Endothelial cell of umbilical vein (primary cell): ENCODE results near the gene VAC14. TPM values are rescaled to one million over a fixed set of nuclear protein-coding genes. Genes with fewer than 3 reads are reported as not detected.

Experiments used
- BruUV-seq: library from RNA; stranded (reverse); fragments of 400-500 nt; replicated peaks from 2 replicates; lab custom pipeline; 2021; lab: Mats Ljungman, UMichigan
- CTCF ChIA-PET: fragments of 300-600, 350-600 bp; sonication (Branson Sonifier 250); formaldehyde crosslinking; loops from one replicate; lab custom pipeline; 2021; ENCODE audit warnings: antibody characterized with exemption, inconsistent platforms; lab: Charles Lee
- POLR2A ChIA-PET: fragments of 300-600, 350-600 bp; sonication (Branson Sonifier 250); formaldehyde crosslinking; loops from one replicate; lab custom pipeline; 2021; ENCODE audit warnings: antibody characterized with exemption, inconsistent platforms; lab: Charles Lee
- DNase-seq: peaks from one replicate; pipeline ENCODE4 v3.0.0-alpha.2; 2011; ENCODE audit warnings: low read depth, low spot score
- FAIRE-seq: peaks from 2 replicates; lab custom pipeline; 2011; peaks lifted over from hg19 to GRCh38; lab: Jason Lieb, UNC
- H2AFZ ChIP-seq: 2 replicates; pipeline ENCODE4 v1.6.0; 2012; ENCODE audit warnings: low read depth, low read length, control low read depth, inconsistent platforms
- H3K27ac ChIP-seq: 2 replicates; pipeline ENCODE4 v1.5.1; 2011; ENCODE audit warnings: low read depth, mild to moderate bottlenecking, control low read depth, low read length, moderate library complexity; ENCODE audit not compliant: insufficient read depth
- H3K27me3 ChIP-seq, 2 experiments: 2 replicates each; pipeline versions ENCODE4 v1.6.0 to v1.6.1; 2011; ENCODE audit warnings: low read length in 2 of 2, mixed read lengths in 1 of 2; ENCODE audit not compliant: control insufficient read depth in 2 of 2, insufficient read depth in 2 of 2
- H3K36me3 ChIP-seq, 2 experiments: 2 replicates in 1 of 2; 3 replicates in 1 of 2; pipeline ENCODE4 v1.5.1; 2011; ENCODE audit warnings: low read length in 2 of 2, mild to moderate bottlenecking in 1 of 2, moderate library complexity in 1 of 2; ENCODE audit not compliant: control insufficient read depth in 2 of 2, insufficient read depth in 2 of 2; ENCODE audit errors: extremely low read depth in 1 of 2
- H3K4me1 ChIP-seq: 3 replicates; pipeline ENCODE4 v1.5.1; 2011; ENCODE audit warnings: mild to moderate bottlenecking, low read length; ENCODE audit not compliant: control insufficient read depth, insufficient read depth; ENCODE audit errors: extremely low read depth
- H3K4me2 ChIP-seq: 2 replicates; pipeline ENCODE4 v1.6.1; 2011; ENCODE audit warnings: low read length, control low read depth, mixed read lengths; ENCODE audit not compliant: insufficient read depth
- H3K4me3 ChIP-seq, 3 experiments: fragments of 200-600 bp in 1 of 3; sonication (generic), shearing (Covaris generic) in 1 of 3; replicated peaks in 1 of 3; 2 replicates each; pipeline ENCODE4 v1.5.1; 2011 to 2016; ENCODE audit warnings: control low read depth in 3 of 3, low read length in 3 of 3, mild to moderate bottlenecking in 2 of 3, inconsistent platforms in 1 of 3, low read depth in 1 of 3, moderate library complexity in 1 of 3; ENCODE audit not compliant: insufficient read depth in 1 of 3
- H3K79me2 ChIP-seq: 2 replicates; pipeline ENCODE4 v1.6.0; 2012; ENCODE audit warnings: low read length, inconsistent platforms; ENCODE audit not compliant: control insufficient read depth, insufficient read depth
- H3K9ac ChIP-seq: replicated peaks from 2 replicates; pipeline ENCODE3; 2011; ENCODE audit warnings: low read length, control low read depth; ENCODE audit not compliant: insufficient read depth; ENCODE audit errors: extremely low read depth
- H3K9me1 ChIP-seq: replicated peaks from 3 replicates; pipeline ENCODE4 v1.6.0; 2011; ENCODE audit warnings: mild to moderate bottlenecking, low read length; ENCODE audit not compliant: control insufficient read depth, insufficient read depth; ENCODE audit errors: extremely low read depth
- H3K9me3 ChIP-seq: replicated peaks from 2 replicates; pipeline ENCODE4 v1.5.1; 2012; ENCODE audit warnings: low read length, inconsistent platforms; ENCODE audit not compliant: control insufficient read depth, insufficient read depth
- H4K20me1 ChIP-seq: replicated peaks from 2 replicates; pipeline ENCODE3; 2011; ENCODE audit warnings: mild to moderate bottlenecking, low read length; ENCODE audit not compliant: control insufficient read depth, insufficient read depth; ENCODE audit errors: extremely low read depth
- EZH2 ChIP-seq: IDR thresholded peaks from 2 replicates; pipeline ENCODE4 v1.6.1; 2012; ENCODE audit warnings: borderline replicate concordance, low read depth, mild to moderate bottlenecking, moderate library complexity, low read length, inconsistent platforms; ENCODE audit not compliant: severe bottlenecking
- FOS ChIP-seq: IDR thresholded peaks from 2 replicates; pipeline ENCODE4 v1.6.1; 2011; ENCODE audit warnings: mild to moderate bottlenecking, low read length, moderate library complexity, borderline replicate concordance; ENCODE audit not compliant: insufficient read depth
- GATA2 ChIP-seq: IDR thresholded peaks from 2 replicates; pipeline ENCODE4 v1.7.0; 2011; ENCODE audit warnings: low read depth, mild to moderate bottlenecking, moderate library complexity, mixed read lengths, low read length; ENCODE audit not compliant: insufficient read length, insufficient read depth
- JUN ChIP-seq: IDR thresholded peaks from 2 replicates; pipeline ENCODE4 v1.6.1; 2011; ENCODE audit warnings: borderline replicate concordance, low read depth; ENCODE audit not compliant: insufficient read length, insufficient read depth
- MYC ChIP-seq: IDR thresholded peaks from one replicate; pipeline ENCODE4 v1.6.1; 2011; ENCODE audit warnings: mild to moderate bottlenecking, low read depth, low read length
- POLR2A ChIP-seq: IDR thresholded peaks from 2 replicates; pipeline ENCODE4 v1.6.1; 2012; ENCODE audit warnings: low read depth, mild to moderate bottlenecking, control low read depth, low read length
- POLR2AphosphoS5 ChIP-seq: IDR thresholded peaks from 2 replicates; pipeline ENCODE4 v1.6.1; 2012; ENCODE audit warnings: low read depth, mild to moderate bottlenecking, control low read depth, low read length, moderate library complexity; ENCODE audit not compliant: insufficient read depth
- dilution Hi-C: fragments of 300-500 bp; cut with MboI; formaldehyde crosslinking; loops from one replicate; pipeline ENCODE4 v1.15.0; 2019; ENCODE audit warnings: low sequenced_read_pairs; ENCODE audit not compliant: extremely low pct_ligation_motif_present
- intact Hi-C: fragments of 100-400 bp; cut with micrococcal nuclease; formaldehyde crosslinking; loops from one replicate; pipeline ENCODE4 v1.10.0; 2022
- polyA plus RNA-seq, 4 experiments: library from polyadenylated mRNA; depleted of rRNA in 3 of 4; stranded (reverse) in 3 of 4; unstranded in 1 of 4; fragments of >200 nt; gene quantifications; 2 replicates each; pipeline versions ENCODE4 v1.2.1 to v1.2.3, GENCODE V29; 2011 to 2012; ENCODE audit warnings: missing spikeins in 1 of 4
- total RNA-seq: library from RNA; stranded (reverse); gene quantifications from 2 replicates; pipeline ENCODE4 v1.2.3, GENCODE V29; 2021
- TF ChIP-seq, protein P1 (sequence below): IDR thresholded peaks from 2 replicates; pipeline ENCODE4 v1.6.1; 2011; ENCODE audit not compliant: insufficient read depth, insufficient read length
- TF ChIP-seq, protein P2 (sequence below), 2 donors: IDR thresholded peaks; 1 replicate in 1 of 2; 2 replicates in 1 of 2; pipeline ENCODE4 v1.5.1; 2011; ENCODE audit warnings: low read length in 2 of 2, mild to moderate bottlenecking in 2 of 2, moderate library complexity in 2 of 2, control low read depth in 1 of 2, inconsistent platforms in 1 of 2, low read depth in 1 of 2; ENCODE audit not compliant: insufficient read depth in 1 of 2; ENCODE audit errors: extremely low read depth in 1 of 2

VAC14 gene
- total and polyA plus RNA-seq, 2 donors (not counting 3 experiments of a cell fraction or from before 2014, with no cell fraction given), result 37.6 to 57.9 TPM

DNA sequence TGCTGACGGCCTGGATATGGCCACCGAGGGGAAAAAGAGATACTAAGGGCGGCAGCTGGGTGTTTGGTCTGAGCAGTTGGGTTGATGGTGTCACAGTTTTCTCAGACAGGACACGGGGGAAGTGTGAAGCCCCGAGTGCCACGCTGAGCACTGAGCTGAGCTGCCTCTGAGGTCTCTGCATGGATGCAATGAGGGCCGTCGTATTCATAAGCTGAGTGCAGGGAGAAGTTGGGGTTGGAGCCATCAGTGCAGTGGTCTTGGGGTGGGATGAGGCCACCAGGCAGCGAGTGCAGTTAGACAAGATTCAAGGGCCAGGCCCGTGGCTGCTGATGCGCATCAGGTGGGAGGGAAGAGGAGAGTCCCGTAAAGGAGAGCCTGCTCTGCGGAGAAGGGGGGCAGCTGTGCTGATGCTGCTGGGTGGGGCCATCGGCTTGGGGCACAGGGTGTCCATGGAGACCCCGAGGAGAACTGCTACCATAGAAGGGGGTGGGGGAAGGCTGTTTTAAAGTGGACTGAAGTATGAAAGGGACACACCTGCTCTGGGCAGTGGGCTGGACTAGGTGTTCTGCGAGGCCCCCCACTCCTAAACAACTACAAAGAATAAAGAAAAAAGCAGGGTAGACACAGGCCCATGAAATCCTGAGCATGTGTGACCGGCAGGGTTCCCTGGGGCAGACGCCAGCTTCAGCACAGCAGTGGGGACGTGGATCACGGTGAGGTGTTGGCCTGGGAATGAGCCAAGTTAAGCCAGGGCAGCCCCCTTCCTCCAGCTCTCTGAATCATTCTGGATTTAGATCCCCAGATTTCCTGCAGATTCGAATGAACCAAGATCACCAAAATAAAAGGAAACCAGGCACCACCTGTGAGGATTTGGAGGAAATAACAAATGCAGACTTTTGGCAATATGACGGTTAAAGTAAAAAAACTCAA is 134.9 kb downstream of the VAC14 start:
- TF ChIP-seq MYC (no peak), FOS (no peak), POLR2A (no peak), POLR2AphosphoS5 (no peak), JUN (no peak), EZH2 (no peak), GATA2 (no peak)
- TF ChIP-seq, protein P1, sequence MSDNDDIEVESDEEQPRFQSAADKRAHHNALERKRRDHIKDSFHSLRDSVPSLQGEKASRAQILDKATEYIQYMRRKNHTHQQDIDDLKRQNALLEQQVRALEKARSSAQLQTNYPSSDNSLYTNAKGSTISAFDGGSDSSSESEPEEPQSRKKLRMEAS, result no peak
- TF ChIP-seq, protein P2, sequence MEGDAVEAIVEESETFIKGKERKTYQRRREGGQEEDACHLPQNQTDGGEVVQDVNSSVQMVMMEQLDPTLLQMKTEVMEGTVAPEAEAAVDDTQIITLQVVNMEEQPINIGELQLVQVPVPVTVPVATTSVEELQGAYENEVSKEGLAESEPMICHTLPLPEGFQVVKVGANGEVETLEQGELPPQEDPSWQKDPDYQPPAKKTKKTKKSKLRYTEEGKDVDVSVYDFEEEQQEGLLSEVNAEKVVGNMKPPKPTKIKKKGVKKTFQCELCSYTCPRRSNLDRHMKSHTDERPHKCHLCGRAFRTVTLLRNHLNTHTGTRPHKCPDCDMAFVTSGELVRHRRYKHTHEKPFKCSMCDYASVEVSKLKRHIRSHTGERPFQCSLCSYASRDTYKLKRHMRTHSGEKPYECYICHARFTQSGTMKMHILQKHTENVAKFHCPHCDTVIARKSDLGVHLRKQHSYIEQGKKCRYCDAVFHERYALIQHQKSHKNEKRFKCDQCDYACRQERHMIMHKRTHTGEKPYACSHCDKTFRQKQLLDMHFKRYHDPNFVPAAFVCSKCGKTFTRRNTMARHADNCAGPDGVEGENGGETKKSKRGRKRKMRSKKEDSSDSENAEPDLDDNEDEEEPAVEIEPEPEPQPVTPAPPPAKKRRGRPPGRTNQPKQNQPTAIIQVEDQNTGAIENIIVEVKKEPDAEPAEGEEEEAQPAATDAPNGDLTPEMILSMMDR (IDR thresholded peaks at IDR 0.05; ENCODE audit: extremely low read depth in 1 of 2, insufficient read depth in 1 of 2, low read depth in 1 of 2, low read length in 2 of 2), result no peak
- Histone ChIP-seq H2AFZ (no peak overlapping the region), H3K9ac (no peak overlapping the region), H3K4me1 (peaks cover 3% of the 10 kb centered on the region), H3K4me3 (no peak overlapping the region), H3K9me3 (no peaks in the 10 kb centered on the region), H3K27ac (no peak overlapping the region), H3K9me1 (no peaks in the 10 kb centered on the region), H4K20me1 (no peaks in the 10 kb centered on the region), H3K4me2 (no peak overlapping the region), H3K27me3 (no peaks in the 10 kb centered on the region), H3K79me2 (no peaks in the 10 kb centered on the region), H3K36me3 (peaks cover 6 to 34% of the 10 kb centered on the region in 2 experiments)
- dilution Hi-C loops, result loop anchor here (25.0 kb wide), 1 partner anchor 129 kb away; no protein-coding TSS in a partner anchor
- DNase-seq (peak; percentile 93), FAIRE-seq (no peak)
- intact Hi-C loops, result no loop called here
- BruUV-seq, result no TSS peak
- POLR2A ChIA-PET, result no interaction called here
- CTCF ChIA-PET, result interaction anchor here (1.3 to 2.3 kb wide), 3 partner anchors 12 to 105 kb away, joined by 6 to 14 read pairs (median 6); no protein-coding TSS in a partner anchor
